ENCODE measurements around the gene CPED1.

DNA sequence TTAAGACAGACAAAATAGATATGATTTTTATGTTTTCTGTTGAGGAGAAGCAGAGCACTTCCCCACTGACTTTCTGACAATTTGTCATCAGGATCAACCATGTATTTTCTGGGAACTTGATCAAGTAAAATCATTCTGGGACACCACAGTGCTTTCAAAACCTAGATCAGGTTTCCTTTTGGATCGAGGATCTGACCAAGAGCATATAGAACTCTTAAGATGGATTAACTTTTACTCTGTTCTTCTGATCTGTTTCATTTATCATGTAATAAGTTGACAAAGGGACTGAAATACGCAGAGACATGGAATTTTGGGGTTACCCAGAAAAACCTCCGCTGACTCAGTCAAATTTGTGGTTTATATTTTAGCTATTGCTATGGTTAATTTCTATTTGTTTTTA, 204.3 kb downstream of the CPED1 start:
- TF ChIP-seq CTCF (conservative IDR thresholded peaks at IDR 0.05; ENCODE audit: low read length) (no peak), EZH2phosphoT487 (IDR thresholded peaks at IDR 0.05; ENCODE audit: borderline replicate concordance, low read depth, low read length) (no peak)

All from OCI-LY7 (cell line).